ENCODE measurements around the gene METTL22.

DNA sequence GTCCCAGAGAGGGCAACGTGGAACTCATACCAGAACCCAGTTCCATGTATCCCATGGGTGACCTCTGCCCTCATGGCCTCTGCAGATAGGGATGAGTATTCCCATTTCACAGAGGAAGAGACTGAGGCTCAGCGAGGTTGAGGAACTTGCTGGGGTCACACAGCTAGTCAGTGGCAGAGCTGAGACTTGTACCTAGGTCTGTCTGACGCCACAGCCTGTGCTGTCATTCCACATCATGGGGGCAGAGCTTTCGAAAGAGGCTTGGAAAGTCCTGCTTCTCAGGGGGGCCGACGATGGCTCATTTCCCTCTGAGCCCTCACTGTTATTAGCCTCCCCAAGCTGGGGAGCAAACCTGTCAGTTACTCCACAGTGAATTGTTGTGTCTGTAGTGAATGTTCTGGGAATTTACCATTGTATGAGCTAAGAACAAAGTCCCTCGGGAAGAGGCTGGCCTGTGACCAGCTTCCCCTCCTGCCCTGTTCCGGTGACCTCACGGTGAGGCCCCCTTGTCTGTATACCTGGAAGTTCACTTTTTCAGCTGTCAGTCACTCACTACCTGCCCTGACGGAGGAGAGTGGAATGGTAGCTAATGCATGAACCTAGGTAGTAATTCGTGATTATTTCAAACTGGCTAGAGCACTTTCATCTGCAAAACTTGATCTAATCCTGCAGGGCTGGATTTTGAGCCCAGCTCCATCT is 8.9 kb downstream of the METTL22 start:
- no peak for TF ChIP-seq POLR2AphosphoS5 (IDR thresholded peaks at IDR 0.05)
- no peak for TF ChIP-seq CTCF (IDR thresholded peaks at IDR 0.05)
- TF ChIP-seq POLR2A (IDR thresholded peaks at IDR 0.05): no peak

Measured in transverse colon (tissue), 4 donors.